ENCODE data around the gene CYTH1.

Gene CYTH1

DNA sequence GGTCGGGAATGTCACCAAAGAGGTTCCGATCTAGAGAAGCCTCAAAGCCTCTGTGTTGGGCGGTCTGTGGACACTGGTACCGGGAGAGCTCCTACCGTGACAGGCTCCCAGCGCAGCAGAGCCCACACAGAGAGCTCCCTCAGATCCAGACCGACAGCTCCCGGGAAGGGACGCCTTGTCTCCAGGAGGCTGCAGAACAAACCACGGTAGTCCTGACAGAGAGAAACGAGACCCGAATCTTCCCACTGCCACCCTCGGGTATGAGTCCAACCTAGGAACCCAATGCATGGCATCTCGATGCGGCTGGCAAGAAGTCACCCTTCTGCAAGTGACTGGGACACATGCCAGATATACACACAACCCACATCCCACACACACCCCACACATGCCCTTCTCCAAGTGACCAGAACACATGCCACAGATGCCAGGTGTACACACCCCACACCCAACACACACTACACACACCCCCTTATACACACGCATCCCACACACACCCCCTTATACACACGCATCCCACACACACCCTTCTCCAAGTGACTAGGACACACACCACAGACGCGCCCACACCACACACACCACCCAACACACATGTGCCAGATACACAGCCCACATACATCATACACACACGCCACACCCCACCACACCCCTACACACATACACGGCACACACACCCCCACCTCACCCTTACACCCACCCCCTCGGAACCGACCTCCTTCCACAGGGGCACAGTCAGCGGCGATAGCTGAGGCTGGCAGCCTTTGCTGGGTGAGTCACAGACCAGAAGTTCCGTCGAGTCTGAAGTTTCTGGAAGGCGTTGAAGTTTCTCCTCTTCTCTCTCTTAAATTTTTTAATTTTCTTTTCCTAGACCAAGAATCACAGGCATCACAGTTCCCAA, 15.9 kb upstream of the CYTH1 start:
- DNase-seq (ENCODE audit: low read depth, low spot score) = no peak
- TF ChIP-seq SUZ12 (IDR thresholded peaks at IDR 0.05; ENCODE audit: extremely low read depth, insufficient read depth, insufficient read length) (no peak), ZNF274 (IDR thresholded peaks at IDR 0.05; ENCODE audit: low read depth, low read length) (no peak), YY1 (IDR thresholded peaks at IDR 0.05; ENCODE audit: insufficient read depth, insufficient read length) (no peak)
- Histone ChIP-seq H3K36me3 (ENCODE audit: insufficient read depth, insufficient read length, low read length) (peaks cover 93% of the 10 kb centered on the region), H3K9me3 (ENCODE audit: insufficient read depth, low read length) (no peaks in the 10 kb centered on the region), H3K27me3 (ENCODE audit: insufficient read depth, insufficient read length) (no peaks in the 10 kb centered on the region), H3K4me3 (ENCODE audit: insufficient read length, low read depth) (no peak overlapping the region), H3K4me1 (ENCODE audit: insufficient read depth, insufficient read length) (no peaks in the 10 kb centered on the region), H3K9ac (ENCODE audit: insufficient read length, low read depth) (no peak overlapping the region)

DNA sequence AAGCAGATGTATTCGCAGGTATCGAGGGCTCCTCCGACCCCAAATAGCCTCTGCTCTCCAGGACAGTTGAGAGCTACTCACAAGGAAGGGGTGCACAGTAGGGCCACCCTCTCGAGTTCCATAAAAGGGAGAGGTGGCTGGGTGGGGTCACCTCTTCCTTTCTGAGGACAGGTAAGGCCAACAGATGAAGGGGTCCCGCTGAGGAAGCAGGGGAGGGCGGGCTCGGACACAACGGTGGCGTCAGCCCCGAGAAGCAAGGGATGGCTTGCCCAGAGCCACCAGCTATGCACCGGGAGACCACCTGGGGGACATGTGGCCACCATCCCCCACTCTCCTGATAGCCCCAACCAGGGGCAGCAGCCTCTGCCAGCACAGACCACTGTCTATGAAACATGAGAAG, 15.1 kb upstream of the CYTH1 start:
- peaks cover 90% of the 10 kb centered on the region for H3K36me3 ChIP-seq (ENCODE audit: insufficient read depth, insufficient read length, low read length)
- no peak overlapping the region for H3K4me3 ChIP-seq (ENCODE audit: insufficient read length, low read depth)
- H3K9me3 ChIP-seq (ENCODE audit: insufficient read depth, low read length) = no peaks in the 10 kb centered on the region
- no peak for TF ChIP-seq YY1 (IDR thresholded peaks at IDR 0.05; ENCODE audit: insufficient read depth, insufficient read length)
- TF ChIP-seq SUZ12 (IDR thresholded peaks at IDR 0.05; ENCODE audit: extremely low read depth, insufficient read depth, insufficient read length) = no peak
- no peak for TF ChIP-seq ZNF274 (IDR thresholded peaks at IDR 0.05; ENCODE audit: low read depth, low read length)
- H3K27me3 ChIP-seq (ENCODE audit: insufficient read depth, insufficient read length) = no peaks in the 10 kb centered on the region
- H3K9ac ChIP-seq (ENCODE audit: insufficient read length, low read depth) = no peak overlapping the region
- H3K4me1 ChIP-seq (ENCODE audit: insufficient read depth, insufficient read length) = no peaks in the 10 kb centered on the region
- DNase-seq (ENCODE audit: low read depth, low spot score) = no peak

DNA sequence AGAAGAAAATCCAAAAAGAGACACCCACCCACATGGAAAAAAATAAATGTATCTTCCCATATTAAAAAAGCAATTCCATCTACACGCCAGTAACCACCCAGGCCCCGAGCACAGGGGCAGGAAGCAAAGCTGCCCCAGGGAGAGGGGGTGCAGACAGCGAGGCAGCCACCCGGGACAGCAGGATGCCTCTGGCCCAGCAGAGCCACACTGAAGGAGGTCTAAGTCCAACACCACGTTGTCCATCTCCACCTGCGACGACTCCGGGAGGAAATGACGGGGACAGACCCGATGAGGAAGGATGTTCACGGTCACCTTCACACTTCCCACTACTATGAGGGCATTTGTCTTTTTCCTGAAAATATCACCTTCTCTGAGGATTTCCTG, 14.4 kb upstream of the CYTH1 start:
- no peak overlapping the region for H3K9ac ChIP-seq (ENCODE audit: insufficient read length, low read depth)
- H3K27me3 ChIP-seq (ENCODE audit: insufficient read depth, insufficient read length) = no peaks in the 10 kb centered on the region
- no peaks in the 10 kb centered on the region for H3K4me1 ChIP-seq (ENCODE audit: insufficient read depth, insufficient read length)
- peaks cover 91% of the 10 kb centered on the region for H3K36me3 ChIP-seq (ENCODE audit: insufficient read depth, insufficient read length, low read length)
- TF ChIP-seq SUZ12 (IDR thresholded peaks at IDR 0.05; ENCODE audit: extremely low read depth, insufficient read depth, insufficient read length) = no peak
- no peak for TF ChIP-seq ZNF274 (IDR thresholded peaks at IDR 0.05; ENCODE audit: low read depth, low read length)
- TF ChIP-seq YY1 (IDR thresholded peaks at IDR 0.05; ENCODE audit: insufficient read depth, insufficient read length) = no peak
- no peaks in the 10 kb centered on the region for H3K9me3 ChIP-seq (ENCODE audit: insufficient read depth, low read length)
- DNase-seq (ENCODE audit: low read depth, low spot score) = no peak
- no peak overlapping the region for H3K4me3 ChIP-seq (ENCODE audit: insufficient read length, low read depth)

DNA sequence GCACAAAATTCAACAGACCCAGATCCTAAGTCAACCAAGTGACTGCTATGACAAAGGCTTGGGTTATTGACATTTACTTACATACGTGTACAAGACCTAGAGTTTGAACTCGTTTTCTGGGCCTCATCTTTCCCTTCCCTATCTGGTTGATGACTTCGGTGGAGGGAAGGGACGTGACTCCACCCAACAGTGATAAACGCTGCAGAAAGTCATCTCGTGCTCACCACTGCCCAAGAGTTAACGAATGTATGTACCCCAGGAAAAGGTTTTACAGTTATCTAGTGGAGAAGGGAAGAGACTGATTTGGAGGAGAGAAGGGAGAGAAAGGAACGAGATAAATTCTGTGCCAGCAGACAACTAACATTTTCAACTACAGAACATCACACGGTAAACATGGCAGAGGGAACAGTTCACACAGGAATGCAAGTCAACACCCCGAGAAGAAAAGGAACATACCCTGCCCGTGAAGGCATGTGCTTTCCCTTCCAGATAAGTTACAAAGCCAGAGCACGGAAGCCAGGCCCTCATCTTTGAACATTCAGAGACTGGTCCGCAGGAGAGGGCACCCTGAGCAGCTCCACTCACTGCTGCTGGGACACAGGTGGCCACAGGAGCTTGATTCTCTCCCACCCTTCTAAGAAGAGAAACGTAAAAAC, 13.9 kb upstream of the CYTH1 start:
- Histone ChIP-seq H3K4me1 (ENCODE audit: insufficient read depth, insufficient read length) (no peaks in the 10 kb centered on the region), H3K36me3 (ENCODE audit: insufficient read depth, insufficient read length, low read length) (peaks cover 86% of the 10 kb centered on the region), H3K9ac (ENCODE audit: insufficient read length, low read depth) (no peak overlapping the region), H3K27me3 (ENCODE audit: insufficient read depth, insufficient read length) (no peaks in the 10 kb centered on the region), H3K4me3 (ENCODE audit: insufficient read length, low read depth) (no peak overlapping the region), H3K9me3 (ENCODE audit: insufficient read depth, low read length) (no peaks in the 10 kb centered on the region)
- TF ChIP-seq SUZ12 (IDR thresholded peaks at IDR 0.05; ENCODE audit: extremely low read depth, insufficient read depth, insufficient read length) (no peak), YY1 (IDR thresholded peaks at IDR 0.05; ENCODE audit: insufficient read depth, insufficient read length) (no peak), ZNF274 (IDR thresholded peaks at IDR 0.05; ENCODE audit: low read depth, low read length) (no peak)
- DNase-seq (ENCODE audit: low read depth, low spot score) = no peak

DNA sequence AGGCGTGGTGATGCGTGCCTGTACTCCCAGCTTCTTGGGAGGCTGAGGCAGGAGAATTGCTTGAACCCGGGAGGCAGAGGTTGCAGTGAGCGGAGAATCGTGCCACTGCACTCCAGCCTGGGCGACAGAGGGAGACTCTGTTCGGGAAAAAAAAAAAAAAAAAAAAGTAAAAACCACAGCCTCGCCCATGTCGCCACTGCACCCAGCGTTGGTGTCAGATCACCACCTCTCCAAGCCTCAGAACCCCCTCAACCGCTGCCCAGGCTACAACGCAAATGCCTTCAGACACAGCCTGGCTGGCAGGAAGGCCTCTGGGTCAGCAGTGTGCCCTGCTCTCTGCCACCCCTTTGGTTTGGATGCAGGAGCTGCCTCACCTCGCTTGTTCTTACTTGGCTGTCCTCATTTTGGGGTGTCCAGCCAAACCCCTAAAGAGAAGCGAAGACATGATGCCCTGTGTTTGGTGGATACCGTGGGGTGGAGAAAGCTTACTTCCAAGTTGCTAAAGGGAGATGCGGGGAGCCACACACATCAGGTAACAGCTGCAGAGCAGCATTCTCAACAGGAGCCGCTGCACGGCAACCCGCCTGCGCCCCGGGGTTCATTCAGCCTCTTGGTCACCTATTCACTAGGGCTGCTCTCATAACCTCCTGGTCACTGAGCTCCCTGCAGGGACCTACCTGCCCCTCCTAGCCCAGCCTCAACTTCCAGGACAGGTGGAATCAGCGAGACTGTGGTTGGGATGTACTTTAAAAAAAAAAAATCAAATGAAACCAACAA, 13.0 kb upstream of the CYTH1 start:
- DNase-seq (ENCODE audit: low read depth, low spot score) = no peak
- TF ChIP-seq ZNF274 (IDR thresholded peaks at IDR 0.05; ENCODE audit: low read depth, low read length) (no peak), SUZ12 (IDR thresholded peaks at IDR 0.05; ENCODE audit: extremely low read depth, insufficient read depth, insufficient read length) (no peak), YY1 (IDR thresholded peaks at IDR 0.05; ENCODE audit: insufficient read depth, insufficient read length) (no peak)
- no peaks in the 10 kb centered on the region for H3K4me1 ChIP-seq (ENCODE audit: insufficient read depth, insufficient read length)
- H3K9ac ChIP-seq (ENCODE audit: insufficient read length, low read depth) = no peak overlapping the region
- no peak overlapping the region for H3K4me3 ChIP-seq (ENCODE audit: insufficient read length, low read depth)
- H3K36me3 ChIP-seq (ENCODE audit: insufficient read depth, insufficient read length, low read length) = peaks cover 84% of the 10 kb centered on the region
- no peaks in the 10 kb centered on the region for H3K27me3 ChIP-seq (ENCODE audit: insufficient read depth, insufficient read length)
- no peaks in the 10 kb centered on the region for H3K9me3 ChIP-seq (ENCODE audit: insufficient read depth, low read length)

DNA sequence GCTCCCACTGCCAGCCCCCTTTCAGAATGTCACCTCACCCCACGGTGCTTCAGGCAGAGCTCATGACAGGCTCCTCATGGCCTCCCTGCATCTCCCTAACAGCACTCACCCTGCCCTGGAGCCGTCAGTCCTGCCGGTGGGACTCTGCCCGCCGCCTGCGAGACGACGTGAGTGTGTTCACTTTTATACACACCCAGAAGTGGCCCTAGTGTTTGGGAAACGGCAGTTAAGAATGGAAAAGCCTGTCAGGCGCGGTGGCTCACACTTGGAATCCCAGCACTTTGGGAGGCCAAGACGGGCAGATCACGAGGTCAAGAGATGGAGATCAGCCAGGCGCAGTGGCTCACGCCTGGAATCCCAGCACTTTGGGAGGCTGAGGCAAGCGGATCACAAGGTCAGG, 12.3 kb upstream of the CYTH1 start:
- peaks cover 5% of the 10 kb centered on the region for H3K4me1 ChIP-seq (ENCODE audit: insufficient read depth, insufficient read length)
- H3K4me3 ChIP-seq (ENCODE audit: insufficient read length, low read depth) = no peak overlapping the region
- H3K27me3 ChIP-seq (ENCODE audit: insufficient read depth, insufficient read length) = no peaks in the 10 kb centered on the region
- no peak for DNase-seq (ENCODE audit: low read depth, low spot score)
- no peaks in the 10 kb centered on the region for H3K9me3 ChIP-seq (ENCODE audit: insufficient read depth, low read length)
- TF ChIP-seq ZNF274 (IDR thresholded peaks at IDR 0.05; ENCODE audit: low read depth, low read length) = no peak
- TF ChIP-seq SUZ12 (IDR thresholded peaks at IDR 0.05; ENCODE audit: extremely low read depth, insufficient read depth, insufficient read length) = no peak
- H3K9ac ChIP-seq (ENCODE audit: insufficient read length, low read depth) = no peak overlapping the region
- H3K36me3 ChIP-seq (ENCODE audit: insufficient read depth, insufficient read length, low read length) = peaks cover 78% of the 10 kb centered on the region

DNA sequence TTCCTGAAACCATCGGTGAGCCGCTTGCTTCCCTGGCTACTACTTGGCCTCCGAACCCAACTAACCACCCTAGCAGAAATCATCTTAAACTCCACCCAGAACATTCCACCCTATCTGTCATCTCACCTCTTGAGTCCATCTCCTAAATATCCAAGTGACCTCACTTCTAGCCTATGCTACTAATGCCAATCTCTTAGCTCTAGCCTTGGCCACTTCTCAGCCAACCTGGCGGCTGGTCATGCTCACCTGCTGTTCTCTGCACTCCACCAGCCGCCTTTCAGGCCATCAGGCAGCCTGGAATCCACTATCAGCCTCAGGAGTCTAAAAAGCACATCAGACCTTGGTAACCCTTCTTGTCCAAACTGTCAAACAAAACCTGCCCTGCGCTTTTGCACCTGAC, 11.9 kb upstream of the CYTH1 start:
- Histone ChIP-seq H3K4me3 (ENCODE audit: insufficient read length, low read depth) (no peak overlapping the region), H3K4me1 (ENCODE audit: insufficient read depth, insufficient read length) (peaks cover 6% of the 10 kb centered on the region), H3K27me3 (ENCODE audit: insufficient read depth, insufficient read length) (no peaks in the 10 kb centered on the region), H3K9me3 (ENCODE audit: insufficient read depth, low read length) (no peaks in the 10 kb centered on the region), H3K9ac (ENCODE audit: insufficient read length, low read depth) (no peak overlapping the region), H3K36me3 (ENCODE audit: insufficient read depth, insufficient read length, low read length) (peaks cover 73% of the 10 kb centered on the region)
- no peak for TF ChIP-seq YY1 (IDR thresholded peaks at IDR 0.05; ENCODE audit: insufficient read depth, insufficient read length)
- TF ChIP-seq SUZ12 (IDR thresholded peaks at IDR 0.05; ENCODE audit: extremely low read depth, insufficient read depth, insufficient read length) = no peak
- no peak for TF ChIP-seq ZNF274 (IDR thresholded peaks at IDR 0.05; ENCODE audit: low read depth, low read length)
- no peak for DNase-seq (ENCODE audit: low read depth, low spot score)
